ENCODE data around the gene TMPRSS4.

The TMPRSS4 gene

GRCh38 chr11:118128721-118129470 is 52.0 kb downstream of the TMPRSS4 start:
- Histone ChIP-seq H3K36me3 (ENCODE audit: insufficient read depth, low read length) (no peaks in the 10 kb centered on the region), H3K4me2 (ENCODE audit: low read depth, low read length, poor library complexity, severe bottlenecking) (no peak overlapping the region), H2AFZ (ENCODE audit: low read length) (no peak overlapping the region), H4K20me1 (ENCODE audit: insufficient read depth, low read length, poor library complexity, severe bottlenecking) (no peaks in the 10 kb centered on the region), H3K9me2 (replicated peaks; ENCODE audit: low read depth, low read length) (no peaks in the 10 kb centered on the region), H3K4me3 (ENCODE audit: low read length, poor library complexity, severe bottlenecking) (no peak overlapping the region), H3F3A (ENCODE audit: low read depth) (no peaks in the 10 kb centered on the region), H3K9ac (ENCODE audit: low read depth, low read length, poor library complexity, severe bottlenecking) (no peak overlapping the region), H3K79me2 (ENCODE audit: insufficient read depth, low read length) (no peaks in the 10 kb centered on the region), H3K4me1 (ENCODE audit: insufficient read depth, low read length, poor library complexity, severe bottlenecking) (no peaks in the 10 kb centered on the region), H3K27me3 (ENCODE audit: insufficient read depth, low read length, poor library complexity, severe bottlenecking) (no peaks in the 10 kb centered on the region), H3K9me3 (ENCODE audit: insufficient read depth, low read depth, low read length) (no peaks in the 10 kb centered on the region)
- TF ChIP-seq EZH2phosphoT487 (IDR thresholded peaks at IDR 0.05; ENCODE audit: borderline replicate concordance) (no peak), CTCF (conservative IDR thresholded peaks at IDR 0.05; ENCODE audit: low read length) (no peak)

GRCh38 chr11:118129471-118130172 is 52.7 kb downstream of the TMPRSS4 start:
- no peak overlapping the region for H3K9ac ChIP-seq (ENCODE audit: low read depth, low read length, poor library complexity, severe bottlenecking)
- H2AFZ ChIP-seq (ENCODE audit: low read length) = no peak overlapping the region
- H3K9me3 ChIP-seq (ENCODE audit: insufficient read depth, low read depth, low read length) = no peaks in the 10 kb centered on the region
- no peaks in the 10 kb centered on the region for H3K9me2 ChIP-seq (replicated peaks; ENCODE audit: low read depth, low read length)
- H3K27me3 ChIP-seq (ENCODE audit: insufficient read depth, low read length, poor library complexity, severe bottlenecking) = no peaks in the 10 kb centered on the region
- H3K4me2 ChIP-seq (ENCODE audit: low read depth, low read length, poor library complexity, severe bottlenecking) = no peak overlapping the region
- no peaks in the 10 kb centered on the region for H3K79me2 ChIP-seq (ENCODE audit: insufficient read depth, low read length)
- H3K4me1 ChIP-seq (ENCODE audit: insufficient read depth, low read length, poor library complexity, severe bottlenecking) = no peaks in the 10 kb centered on the region
- H3F3A ChIP-seq (ENCODE audit: low read depth) = no peaks in the 10 kb centered on the region
- H3K4me3 ChIP-seq (ENCODE audit: low read length, poor library complexity, severe bottlenecking) = no peak overlapping the region
- H3K36me3 ChIP-seq (ENCODE audit: insufficient read depth, low read length) = no peaks in the 10 kb centered on the region
- no peak for TF ChIP-seq EZH2phosphoT487 (IDR thresholded peaks at IDR 0.05; ENCODE audit: borderline replicate concordance)
- no peak for TF ChIP-seq CTCF (conservative IDR thresholded peaks at IDR 0.05; ENCODE audit: low read length)
- no peaks in the 10 kb centered on the region for H4K20me1 ChIP-seq (ENCODE audit: insufficient read depth, low read length, poor library complexity, severe bottlenecking)

- H3K9me2 ChIP-seq (replicated peaks; ENCODE audit: low read depth, low read length) = no peaks in the 10 kb centered on the region
- H2AFZ ChIP-seq (ENCODE audit: low read length) = no peak overlapping the region
- TF ChIP-seq CTCF (conservative IDR thresholded peaks at IDR 0.05; ENCODE audit: low read length) (no peak), EZH2phosphoT487 (IDR thresholded peaks at IDR 0.05; ENCODE audit: borderline replicate concordance) (no peak)
- no peaks in the 10 kb centered on the region for H3K4me1 ChIP-seq (ENCODE audit: insufficient read depth, low read length, poor library complexity, severe bottlenecking)
- no peak overlapping the region for H3K4me3 ChIP-seq (ENCODE audit: low read length, poor library complexity, severe bottlenecking)
- no peaks in the 10 kb centered on the region for H4K20me1 ChIP-seq (ENCODE audit: insufficient read depth, low read length, poor library complexity, severe bottlenecking)
- no peaks in the 10 kb centered on the region for H3F3A ChIP-seq (ENCODE audit: low read depth)
- no peak overlapping the region for H3K4me2 ChIP-seq (ENCODE audit: low read depth, low read length, poor library complexity, severe bottlenecking)
- no peaks in the 10 kb centered on the region for H3K27me3 ChIP-seq (ENCODE audit: insufficient read depth, low read length, poor library complexity, severe bottlenecking)
- H3K9ac ChIP-seq (ENCODE audit: low read depth, low read length, poor library complexity, severe bottlenecking) = no peak overlapping the region
- H3K9me3 ChIP-seq (ENCODE audit: insufficient read depth, low read depth, low read length) = no peaks in the 10 kb centered on the region
- no peaks in the 10 kb centered on the region for H3K36me3 ChIP-seq (ENCODE audit: insufficient read depth, low read length)
- H3K79me2 ChIP-seq (ENCODE audit: insufficient read depth, low read length) = no peaks in the 10 kb centered on the region
Measured at GRCh38 chr11:118132385-118133151, 55.7 kb downstream of the TMPRSS4 start.
